ENCODE results near the gene CNBD2.
"Not testable (repeated sequence)": the region's sequence is repeated elsewhere in the genome, so short reads cannot be mapped to it uniquely, and the experiment has no call there.

Gene CNBD2

GRCh38 chr20:36026131-36026530, 57.7 kb downstream of the CNBD2 start:
- DNase-seq (ENCODE audit: low spot score) = not testable (repeated sequence)

GRCh38 chr20:36028106-36028808, 59.9 kb downstream of the CNBD2 start:
- peak; percentile 46 for DNase-seq (ENCODE audit: low spot score)

- no peak for DNase-seq (ENCODE audit: low spot score)
These were observed 61.8 kb downstream of the CNBD2 start for GRCh38 chr20:36030149-36030548.

GRCh38 chr20:36031806-36032205, 63.4 kb downstream of the CNBD2 start:
- DNase-seq (ENCODE audit: low spot score) = no peak

- DNase-seq (ENCODE audit: low spot score) = no peak
These were observed 66.5 kb downstream of the CNBD2 start for GRCh38 chr20:36034875-36035274.

GRCh38 chr20:36035745-36036144, 67.4 kb downstream of the CNBD2 start:
- DNase-seq (ENCODE audit: low spot score) = peak; percentile 90

- no peak for DNase-seq (ENCODE audit: low spot score)
These were observed 68.3 kb downstream of the CNBD2 start for GRCh38 chr20:36036688-36037087.

- DNase-seq (ENCODE audit: low spot score) = no peak
These were observed 72.2 kb downstream of the CNBD2 start for GRCh38 chr20:36040571-36040970.

- DNase-seq (ENCODE audit: low spot score) = no peak
These were observed 75.1 kb downstream of the CNBD2 start for GRCh38 chr20:36043441-36043840.

GRCh38 chr20:36043892-36044515, 75.6 kb downstream of the CNBD2 start:
- no peak for DNase-seq (ENCODE audit: low spot score)

- DNase-seq (ENCODE audit: low spot score) = no peak
These were observed 77.0 kb downstream of the CNBD2 start for GRCh38 chr20:36045373-36045714.

- not testable (repeated sequence) for DNase-seq (ENCODE audit: low spot score)
These were observed 77.8 kb downstream of the CNBD2 start for GRCh38 chr20:36046073-36046798.

GRCh38 chr20:36049408-36049807, 81.0 kb downstream of the CNBD2 start:
- not testable (repeated sequence) for DNase-seq (ENCODE audit: low spot score)

GRCh38 chr20:36050436-36051317, 82.3 kb downstream of the CNBD2 start:
- DNase-seq (ENCODE audit: low spot score) = peak; percentile 88

- no peak for DNase-seq (ENCODE audit: low spot score)
These were observed 83.1 kb downstream of the CNBD2 start for GRCh38 chr20:36051318-36052116.

- no peak for DNase-seq (ENCODE audit: low spot score)
These were observed 83.7 kb downstream of the CNBD2 start for GRCh38 chr20:36052117-36052513.

- not testable (repeated sequence) for DNase-seq (ENCODE audit: low spot score)
These were observed 85.6 kb downstream of the CNBD2 start for GRCh38 chr20:36053863-36054518.

GRCh38 chr20:36055145-36055544, 86.8 kb downstream of the CNBD2 start:
- no peak for DNase-seq (ENCODE audit: low spot score)

GRCh38 chr20:36060676-36061075, 92.3 kb downstream of the CNBD2 start:
- DNase-seq (ENCODE audit: low spot score) = peak; percentile 92

- DNase-seq (ENCODE audit: low spot score) = no peak
These were observed 93.4 kb downstream of the CNBD2 start for GRCh38 chr20:36061754-36062153.

GRCh38 chr20:36062799-36063198, 94.4 kb downstream of the CNBD2 start:
- peak; percentile 68 for DNase-seq (ENCODE audit: low spot score)

Measured in kidney tubule cell (primary cell).